ENCODE data around the gene IFNA13. TPM values are rescaled to one million over a fixed set of nuclear protein-coding genes. Genes with fewer than 3 reads are reported as not detected.
A peak's percentile ranks its signal among the peaks of the same experiment; 100 is the strongest.

Gene IFNA13
- total RNA-seq, 4 donors from 2014 or later: not detected

GRCh38 chr9:21348430-21348970 lies 19.4 kb downstream of the IFNA13 start:
- DNase-seq (ENCODE audit: low spot score in 2 of 2): no peak
- no peak overlapping the region for H3K4me3 ChIP-seq (ENCODE audit: low read depth, poor library complexity, severe bottlenecking)
- intact Hi-C loops (cut with DNase I; ENCODE audit: low total_unique reads): no loop called here
- TF ChIP-seq POLR2A (IDR thresholded peaks at IDR 0.05): no peak
- TF ChIP-seq CTCF (IDR thresholded peaks at IDR 0.05): no peak
- 44 to 47% methylated on average over 3 of the region's 3 CpGs for WGBS, 2 donors

GRCh38 chr9:21340735-21341134 lies 27.1 kb downstream of the IFNA13 start:
- H3K4me3 ChIP-seq (ENCODE audit: low read depth, poor library complexity, severe bottlenecking): no peak overlapping the region
- TF ChIP-seq POLR2A (IDR thresholded peaks at IDR 0.05) (no peak), CTCF (IDR thresholded peaks at IDR 0.05) (no peak)
- 88 to 93% methylated on average over 4 of the region's 4 CpGs for WGBS, 2 donors
- DNase-seq (ENCODE audit: low spot score in 2 of 2): no peak
- intact Hi-C loops (cut with DNase I; ENCODE audit: low total_unique reads): no loop called here

- DNase-seq (ENCODE audit: low spot score in 2 of 2): no peak
- H3K4me3 ChIP-seq (ENCODE audit: low read depth, poor library complexity, severe bottlenecking): no peak overlapping the region
- no peak for TF ChIP-seq POLR2A (IDR thresholded peaks at IDR 0.05)
- no peak for TF ChIP-seq CTCF (IDR thresholded peaks at IDR 0.05)
- intact Hi-C loops (cut with DNase I; ENCODE audit: low total_unique reads): no loop called here
Measured at GRCh38 chr9:21336457-21336856, 31.4 kb downstream of the IFNA13 start.

GRCh38 chr9:21334701-21335632 lies 32.9 kb downstream of the IFNA13 start, which contains the start of gene KLHL9:
Gene KLHL9, minus strand, starts transcription at chr9:21335404. Its CDS starts 545 bp downstream, at chr9:21334859.
- peak within 1 kb of the TSS; percentile 42 for H3K4me3 ChIP-seq (ENCODE audit: low read depth, poor library complexity, severe bottlenecking)
- peak; percentile 88 to 98 for DNase-seq (ENCODE audit: low spot score in 2 of 2)
- TF ChIP-seq POLR2A (IDR thresholded peaks at IDR 0.05) (no peak), CTCF (IDR thresholded peaks at IDR 0.05) (no peak)
- 0 to 1% methylated on average over 21 to 48 of the region's 55 CpGs for WGBS, 2 donors
- intact Hi-C loops (cut with DNase I; ENCODE audit: low total_unique reads): no loop called here

GRCh38 chr9:21333226-21333625 lies 34.6 kb downstream of the IFNA13 start:
- intact Hi-C loops (cut with DNase I; ENCODE audit: low total_unique reads): no loop called here
- no peak for DNase-seq (ENCODE audit: low spot score in 2 of 2)
- H3K4me3 ChIP-seq (ENCODE audit: low read depth, poor library complexity, severe bottlenecking): no peak overlapping the region
- 97% methylated on average over 2 of the region's 2 CpGs for WGBS, 2 donors
- no peak for TF ChIP-seq CTCF (IDR thresholded peaks at IDR 0.05)
- TF ChIP-seq POLR2A (IDR thresholded peaks at IDR 0.05): no peak

All from lower leg skin (tissue), 4 donors.